HepG2 (cell line): Measurements from ENCODE around the gene HMGN1. TPM values are rescaled to one million over a fixed set of nuclear protein-coding genes. Genes with fewer than 3 reads are reported as not detected.

Experiments used
- ATAC-seq: fragments of 200-7000 bp; cut with Tn5 transposase; 3 replicates; pipeline ENCODE4 v1.9.1; 2020; ENCODE audit warnings: mild to moderate bottlenecking, moderate library complexity
- BruUV-seq: library from RNA; stranded (reverse); fragments of 400-500 nt; replicated peaks from 2 replicates; lab custom pipeline; 2021; lab: Mats Ljungman, UMichigan
- CTCF ChIA-PET: fragments of 300-600 bp; formaldehyde crosslinking; extraction: SDS; loops from one replicate; lab custom pipeline; 2021; ENCODE audit warnings: low total read pairs, inconsistent platforms, low intra/inter-chr PET ratio; lab: Yijun Ruan, JAX
- POLR2A ChIA-PET: fragments of 350-600 bp; sonication (Branson Sonifier 250); formaldehyde crosslinking; loops from one replicate; lab custom pipeline; 2020; ENCODE audit warnings: antibody characterized with exemption, inconsistent platforms; lab: Yijun Ruan, JAX
- DNase-seq: peaks from one replicate; pipeline ENCODE4 v3.0.0-alpha.2; 2015; ENCODE audit warnings: low spot score
- FAIRE-seq: peaks from 3 replicates; lab custom pipeline; 2011; peaks lifted over from hg19 to GRCh38; lab: Jason Lieb, UNC
- H2AFZ ChIP-seq: one replicate; pipeline ENCODE4 v1.6.1; 2011; ENCODE audit warnings: low read length, inconsistent platforms
- H3K27ac ChIP-seq: fragments of 300-600 bp; 3 replicates; pipeline ENCODE4 v1.8.0; 2011; ENCODE audit warnings: mixed run types, mild to moderate bottlenecking, mixed read lengths, low read length, inconsistent platforms; ENCODE audit not compliant: insufficient read depth; ENCODE audit errors: extremely low read length
- H3K27me3 ChIP-seq, 2 experiments: fragments of 200-600 bp in 1 of 2; 2 replicates in 1 of 2; 3 replicates in 1 of 2; pipeline versions ENCODE4 v1.6.0 to v1.8.0; 2011; ENCODE audit warnings: low read length in 2 of 2, mild to moderate bottlenecking in 2 of 2, moderate library complexity in 2 of 2, inconsistent platforms in 1 of 2; ENCODE audit not compliant: insufficient read depth in 2 of 2, control insufficient read depth in 1 of 2
- H3K36me3 ChIP-seq, 2 experiments: fragments of 200-600 bp in 1 of 2; replicated peaks in 1 of 2; 2 replicates in 1 of 2; 3 replicates in 1 of 2; pipeline versions ENCODE4 v1.5.1 to v1.8.0; 2011; ENCODE audit warnings: low read length in 2 of 2, inconsistent platforms in 1 of 2; ENCODE audit not compliant: insufficient read depth in 2 of 2, control insufficient read depth in 1 of 2
- H3K4me1 ChIP-seq: 2 replicates; pipeline ENCODE4 v1.5.1; 2012; ENCODE audit warnings: low read length, inconsistent platforms; ENCODE audit not compliant: insufficient read depth
- H3K4me2 ChIP-seq: 2 replicates; pipeline ENCODE4 v1.6.0; 2011; ENCODE audit warnings: low read depth, low read length, inconsistent platforms
- H3K4me3 ChIP-seq, 3 experiments: fragments of 200-600 bp in 1 of 3; sonication (generic), shearing (Covaris generic) in 1 of 3; replicated peaks in 1 of 3; 2 replicates each; pipeline ENCODE4 v1.5.1; 2011 to 2016; ENCODE audit warnings: low read length in 3 of 3, inconsistent platforms in 2 of 3, low read depth in 2 of 3, mild to moderate bottlenecking in 2 of 3, control low read depth in 1 of 3, mixed read lengths in 1 of 3; ENCODE audit not compliant: insufficient read depth in 1 of 3
- H3K79me2 ChIP-seq: one replicate; pipeline ENCODE4 v1.6.1; 2011; ENCODE audit warnings: low read length, inconsistent platforms; ENCODE audit not compliant: insufficient read depth
- H3K9ac ChIP-seq: 2 replicates; pipeline ENCODE4 v1.6.0; 2011; ENCODE audit warnings: mild to moderate bottlenecking, low read depth, low read length, inconsistent platforms; ENCODE audit not compliant: insufficient read depth
- H3K9me3 ChIP-seq: 2 replicates; pipeline ENCODE4 v1.5.1; 2012; ENCODE audit warnings: mild to moderate bottlenecking, low read length
- H4K20me1 ChIP-seq: 2 replicates; pipeline ENCODE4 v1.6.0; 2011; ENCODE audit warnings: inconsistent platforms, mild to moderate bottlenecking, low read length, moderate library complexity; ENCODE audit not compliant: insufficient read depth
- FOSL2 ChIP-seq: sonication (generic); formaldehyde crosslinking; IDR thresholded peaks from 2 replicates; pipeline ENCODE4 v1.4.0; 2020; ENCODE audit warnings: missing genetic modification reagents
- IRX3 ChIP-seq: sonication (generic); formaldehyde crosslinking; IDR thresholded peaks from 2 replicates; pipeline ENCODE4 v1.8.1; 2023; ENCODE audit warnings: mild to moderate bottlenecking, low read depth, missing genetic modification reagents, borderline replicate concordance
- KLF12 ChIP-seq: sonication (generic); formaldehyde crosslinking; IDR thresholded peaks from 2 replicates; pipeline ENCODE4 v1.4.0; 2020; ENCODE audit warnings: missing genetic modification reagents, borderline replicate concordance
- NAIF1 ChIP-seq: sonication (generic); formaldehyde crosslinking; IDR thresholded peaks from 2 replicates; pipeline ENCODE4 v1.5.0; 2020; ENCODE audit warnings: mild to moderate bottlenecking, missing genetic modification reagents, borderline replicate concordance
- NBN ChIP-seq: fragments of 450-650 bp; conservative IDR thresholded peaks from 2 replicates; pipeline ENCODE4 v1.6.1; 2017
- NCOA1 ChIP-seq: sonication (generic); formaldehyde crosslinking; IDR thresholded peaks from 2 replicates; pipeline ENCODE4 v1.9.0; 2021; ENCODE audit warnings: missing genetic modification reagents
- POLR2A ChIP-seq, 2 experiments: IDR thresholded peaks; 2 replicates each; pipeline ENCODE4 v1.6.1; 2011; ENCODE audit warnings: low read depth in 2 of 2, low read length in 2 of 2, mild to moderate bottlenecking in 1 of 2, moderate library complexity in 1 of 2; ENCODE audit not compliant: insufficient read depth in 1 of 2
- POLR2G ChIP-seq: fragments of 200-400 bp; formaldehyde crosslinking; IDR thresholded peaks from 2 replicates; pipeline ENCODE4 v1.6.1; 2018; ENCODE audit warnings: mild to moderate bottlenecking, low read depth, low read length, moderate library complexity
- RBFOX2 ChIP-seq: fragments of 200-400 bp; formaldehyde crosslinking; IDR thresholded peaks from 2 replicates; pipeline ENCODE4 v1.6.1; 2017; ENCODE audit warnings: low read depth, mild to moderate bottlenecking, low read length
- TRIM22 ChIP-seq: fragments of 450-650 bp; IDR thresholded peaks from 2 replicates; pipeline ENCODE4 v1.6.1; 2017
- ZBED4 ChIP-seq: sonication (generic); formaldehyde crosslinking; IDR thresholded peaks from 2 replicates; pipeline ENCODE4 v1.4.0; 2020; ENCODE audit warnings: missing genetic modification reagents, borderline replicate concordance
- ZBTB46 ChIP-seq: sonication (generic); formaldehyde crosslinking; IDR thresholded peaks from 2 replicates; pipeline ENCODE4 v1.4.0; 2020; ENCODE audit warnings: mild to moderate bottlenecking, missing genetic modification reagents, borderline replicate concordance
- ZNF264 ChIP-seq: sonication (generic); formaldehyde crosslinking; IDR thresholded peaks from 2 replicates; pipeline ENCODE4 v1.4.0; 2020; ENCODE audit warnings: missing genetic modification reagents
- ZNF558 ChIP-seq: sonication (generic); formaldehyde crosslinking; IDR thresholded peaks from 2 replicates; pipeline ENCODE4 v1.9.0; 2022; ENCODE audit warnings: mild to moderate bottlenecking, missing genetic modification reagents, borderline replicate concordance
- ZNF770 ChIP-seq: sonication (generic); formaldehyde crosslinking; IDR thresholded peaks from 2 replicates; pipeline ENCODE4 v1.5.0; 2020; ENCODE audit warnings: mild to moderate bottlenecking, missing genetic modification reagents
- WGBS: methylation state at CpG from one replicate; pipeline ENCODE4 v1.1.6; 2017; ENCODE audit warnings: low lambda C conversion rate; 5-methylcytosine and 5-hydroxymethylcytosine counted together
- in situ Hi-C: cut with HindIII; loops from 2 replicates; pipeline ENCODE4 v1.10.0; 2017; ENCODE audit warnings: low pct_unique_long_range_greater_than_20kb; ENCODE audit not compliant: extremely low pct_ligation_motif_present
- intact Hi-C: fragments of 100-400 bp; cut with micrococcal nuclease; formaldehyde crosslinking; loops from one replicate; pipeline ENCODE4 v1.10.0; 2022; ENCODE audit not compliant: unreplicated experiment
- polyA plus RNA-seq, 8 experiments: library from polyadenylated mRNA; depleted of rRNA in 3 of 8; stranded (reverse) in 7 of 8; unstranded in 1 of 8; fragments of >200 nt; fragmentation: Illumina TruSeq in 4 of 8; extraction: Trizol in 4 of 8; gene quantifications; 2 replicates each; pipeline versions ENCODE4 v1.2.1 to v1.2.3, GENCODE V29; 2011 to 2016; ENCODE audit warnings: low read depth in 4 of 8, missing spikeins in 1 of 8, mixed read lengths in 1 of 8; ENCODE audit not compliant: insufficient read depth in 1 of 8
- total RNA-seq, 5 experiments: library from RNA; depleted of rRNA; stranded (reverse); fragments of >200 nt; fragmentation: Illumina TruSeq; extraction: Trizol; gene quantifications; 2 replicates each; pipeline ENCODE4 v1.2.3, GENCODE V29; 2016; ENCODE audit warnings: low read depth in 1 of 5

HMGN1 gene
- total and polyA plus RNA-seq, 2 of the 13 experiments (the other 11 are each of a cell fraction or from before 2014, with no cell fraction given), result 104 to 286 TPM

GRCh38 chr21:39346206-39346605, 2.7 kb downstream of the HMGN1 start (continued):
- no peak for TF ChIP-seq ZNF770 (CRISPR knock-in tag)
- no peak for TF ChIP-seq NCOA1 (CRISPR knock-in tag)

GRCh38 chr21:39345440-39345839, 3.4 kb downstream of the HMGN1 start:
- Histone ChIP-seq H3K4me1 (peaks cover 32% of the 10 kb centered on the region), H3K9ac (no peak overlapping the region), H3K4me2 (peak overlapping the region; percentile 30), H3K4me3 (no peak overlapping the region), H2AFZ (no peak overlapping the region), H3K27ac (no peak overlapping the region), H3K9me3 (no peaks in the 10 kb centered on the region), H3K79me2 (peaks cover 41% of the 10 kb centered on the region), H4K20me1 (peaks cover 11% of the 10 kb centered on the region), H3K36me3 (peaks cover 2 to 36% of the 10 kb centered on the region in 2 experiments; a peak in 4 of 5 replicates), H3K27me3 (no peaks in the 10 kb centered on the region; a peak in 1 of 5 replicates)
- DNase-seq, result no peak
- in situ Hi-C loops (loop anchor here (5.0 to 10.0 kb wide), 2 partner anchors 42 to 99 kb away; partner anchors contain the start of gene LCA5L), intact Hi-C loops (no loop called here)
- POLR2A ChIA-PET, result no interaction called here
- no peak for ATAC-seq
- no peak for FAIRE-seq
- BruUV-seq, result no TSS peak
- WGBS, result 94% methylated on average over 6 of the region's 6 CpGs
- CTCF ChIA-PET, result no interaction called here
- TF ChIP-seq ZBTB46 (CRISPR knock-in tag) (no peak), ZNF558 (CRISPR knock-in tag) (no peak), TRIM22 (no peak), NAIF1 (CRISPR knock-in tag) (no peak), ZNF264 (no peak), POLR2G (no peak), ZBED4 (CRISPR knock-in tag) (no peak), KLF12 (CRISPR knock-in tag) (no peak), POLR2A (IDR thresholded peaks at IDR 0.05; ENCODE audit: insufficient read depth in 1 of 2, low read depth in 2 of 2, low read length in 2 of 2) (0 out of 4 replicates have a peak, but pooled peaks of 1 of the 2 experiments have one; percentile 25), RBFOX2 (0 out of 2 replicates have a peak, but pooled peaks have one; percentile 17), FOSL2 (CRISPR knock-in tag) (no peak), NBN (no peak), IRX3 (CRISPR knock-in tag) (no peak)
